GM18867 (cell line): ENCODE data around the gene DUOX1.

ENCODE experiments used
- ATAC-seq: cut with Tn5 transposase; IDR thresholded peaks from one replicate; pipeline ENCODE4 v1.9.1; 2021; ENCODE audit warnings: mild to moderate bottlenecking, moderate library complexity; ENCODE audit not compliant: unreplicated experiment

Gene DUOX1

DNA sequence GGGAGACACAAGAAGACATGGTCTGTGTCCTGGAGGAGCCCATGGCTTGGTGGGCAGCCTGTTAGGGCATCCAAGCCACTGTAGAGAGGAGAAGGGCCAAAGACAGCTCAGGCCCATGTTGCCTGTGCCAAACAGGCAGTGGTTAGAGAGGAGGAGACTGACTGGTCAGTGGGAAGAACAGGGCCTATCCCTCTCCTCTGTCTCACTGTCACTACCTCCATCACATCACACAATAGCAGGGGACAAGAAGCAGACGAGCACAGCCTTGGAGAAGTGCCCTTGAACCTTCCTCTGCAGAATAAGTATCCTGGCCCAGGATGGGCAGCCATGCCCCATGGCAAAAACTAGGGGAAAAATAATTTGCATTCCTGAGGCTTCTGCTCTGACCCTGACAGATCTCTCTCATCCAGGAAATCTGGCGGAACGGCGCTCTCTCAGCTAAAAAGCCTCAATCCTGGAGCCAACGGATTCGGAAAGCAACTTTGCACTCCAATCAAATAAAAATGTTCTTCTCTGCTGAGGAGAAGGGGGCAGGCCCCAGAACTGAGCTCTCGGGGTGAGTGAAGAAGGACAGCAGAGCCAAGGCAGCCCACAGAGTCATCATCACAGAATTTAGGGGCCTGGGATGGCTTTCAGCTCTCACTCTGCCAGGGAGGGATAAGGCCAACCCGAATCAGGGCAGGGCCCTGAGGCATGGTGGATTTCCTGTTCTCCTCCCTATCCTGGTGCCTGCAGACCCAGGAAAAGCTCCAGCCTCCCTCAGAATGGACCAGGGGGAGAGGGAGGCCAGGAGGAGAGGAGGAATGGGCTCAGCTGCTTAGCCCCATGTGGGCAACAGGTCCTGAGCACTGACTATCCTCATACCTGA, 56.3 kb downstream of the DUOX1 start:
- no peak for ATAC-seq

DNA sequence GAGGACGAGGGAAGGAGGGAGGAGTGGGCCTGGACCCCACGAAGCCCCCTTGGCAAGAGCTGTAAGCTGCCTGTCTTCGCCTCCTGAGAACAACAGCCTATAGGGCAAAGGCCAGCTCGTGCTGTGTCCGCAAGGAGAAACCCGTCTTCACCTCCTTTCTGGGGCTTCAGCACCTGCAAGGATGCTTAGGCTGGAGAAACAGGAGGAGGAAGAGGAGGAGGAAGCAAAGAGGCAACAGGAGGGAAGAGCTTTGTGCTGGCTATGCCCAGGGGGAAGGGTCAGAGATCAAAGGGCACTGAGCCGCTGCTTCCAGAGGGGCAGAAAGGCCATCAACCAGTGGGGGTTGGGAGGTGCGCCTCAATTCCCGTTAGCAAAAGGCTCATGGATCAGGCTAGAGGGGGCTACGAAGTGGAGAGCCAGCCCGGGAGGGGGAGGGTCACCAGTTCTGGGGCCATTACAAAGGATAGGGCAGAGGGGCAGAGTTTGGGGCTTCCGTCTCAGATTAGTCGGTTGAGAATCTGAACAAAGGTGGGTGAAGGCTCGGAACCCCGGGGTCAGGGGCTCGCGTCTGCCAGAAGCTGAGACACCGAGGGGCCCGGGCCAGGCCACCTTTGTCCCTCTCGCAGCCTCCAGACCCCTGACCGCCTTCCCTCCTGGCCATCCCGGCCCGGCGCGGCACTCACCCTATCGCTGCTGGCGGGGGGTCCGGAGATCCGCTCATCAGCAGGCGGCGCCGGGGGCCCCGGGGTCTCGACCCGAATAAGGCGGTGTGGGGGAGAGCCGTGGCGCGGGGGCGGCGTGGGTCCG, 57.2 kb downstream of the DUOX1 start:
- no peak for ATAC-seq

GRCh38 chr15:45187578-45187893, 57.7 kb downstream of the DUOX1 start:
- no peak for ATAC-seq

DNA sequence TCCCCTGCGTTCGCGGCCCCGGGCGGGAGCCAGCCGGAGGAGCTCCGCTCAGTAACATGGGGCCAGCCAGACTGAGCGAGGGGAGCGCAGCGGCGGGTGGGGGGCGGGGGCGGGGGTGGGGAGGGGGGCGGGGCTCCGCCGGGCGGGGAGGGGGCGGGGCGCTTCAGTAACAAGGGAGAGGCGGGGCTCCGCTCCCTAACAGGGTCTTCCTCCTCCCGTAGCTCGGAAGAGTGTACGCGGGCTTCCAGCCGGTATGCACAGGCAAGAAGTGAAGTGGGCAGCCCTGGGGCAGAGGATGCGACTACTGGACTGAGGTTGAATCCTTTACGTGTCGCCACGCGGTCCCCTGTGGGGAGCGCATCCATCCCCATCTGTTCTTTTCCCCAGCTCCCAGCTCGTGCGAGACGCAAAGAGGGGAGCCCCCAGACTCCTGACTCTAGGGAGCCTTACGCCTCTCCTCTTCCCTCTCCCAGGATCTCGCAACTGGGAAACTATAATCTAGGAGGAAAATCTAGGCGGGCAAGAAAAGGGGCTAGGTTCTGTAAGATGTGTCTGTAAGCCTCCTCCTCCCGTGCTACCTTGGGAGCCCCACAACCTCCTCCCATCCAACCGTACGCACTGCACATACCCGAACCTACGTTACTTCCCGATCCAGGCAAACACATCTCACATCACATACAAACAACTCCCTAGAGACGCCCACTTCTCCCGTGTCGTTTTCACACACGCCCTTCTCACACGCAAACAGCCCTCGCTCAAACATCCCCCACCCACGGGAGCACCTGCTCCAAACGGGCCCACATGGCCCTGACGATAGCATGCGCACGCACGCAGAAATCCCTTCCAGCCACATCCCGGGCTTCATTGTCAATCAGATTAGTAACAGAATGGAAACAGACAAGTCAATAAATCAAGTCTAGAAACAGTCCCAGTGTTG, 58.4 kb downstream of the DUOX1 start, which contains the start of gene SHF:
Gene SHF, minus strand, starts transcription at position 73 of the 937 bp plus-strand sequence. Its CDS starts 15 bp downstream, at position 58.
- ATAC-seq = no peak

GRCh38 chr15:45197512-45197911, 67.7 kb downstream of the DUOX1 start:
- no peak for ATAC-seq

DNA sequence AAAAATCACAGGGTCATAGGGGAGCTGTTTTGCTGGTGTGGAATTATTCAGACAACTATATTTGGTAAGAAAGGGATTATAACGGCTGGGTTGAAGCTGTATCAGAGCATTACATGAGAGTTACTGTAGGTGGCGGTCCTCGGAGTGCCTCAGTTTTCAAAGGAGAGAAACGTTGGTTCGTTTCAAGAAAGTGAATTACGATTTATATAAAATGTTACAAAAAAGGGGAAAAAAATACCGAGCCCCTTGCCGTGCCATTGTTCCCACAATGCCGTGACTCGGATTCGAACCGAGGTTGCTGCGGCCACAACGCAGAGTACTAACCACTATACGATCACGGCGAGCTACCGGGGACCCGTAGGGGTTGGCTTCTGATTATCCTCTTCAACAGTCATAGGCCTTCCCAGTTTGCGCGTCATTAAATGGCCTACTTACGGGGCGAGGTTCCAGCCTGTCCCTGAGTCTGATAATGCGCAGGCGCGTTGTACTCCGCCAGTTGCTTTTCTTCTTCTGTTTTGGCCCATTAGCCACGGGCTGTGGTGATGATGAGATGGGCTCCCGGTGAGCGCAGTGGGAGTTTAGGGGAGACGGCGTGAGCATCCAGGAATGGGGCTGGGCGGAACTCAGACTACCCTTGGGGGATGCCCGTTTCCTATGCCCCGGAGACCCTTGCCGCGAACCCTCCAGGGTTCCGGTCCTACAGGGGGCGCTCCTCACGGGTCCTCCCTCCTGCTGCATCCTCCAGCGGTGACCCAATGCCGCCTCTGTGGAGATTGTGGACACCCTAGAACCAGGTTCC, 68.7 kb downstream of the DUOX1 start:
- peak; percentile 66 for ATAC-seq

- peak; percentile 14 for ATAC-seq
Observed at GRCh38 chr15:45199136-45199810, 69.5 kb downstream of the DUOX1 start.

- peak; percentile 50 for ATAC-seq
Observed at GRCh38 chr15:45200001-45200798, 70.4 kb downstream of the DUOX1 start.

DNA sequence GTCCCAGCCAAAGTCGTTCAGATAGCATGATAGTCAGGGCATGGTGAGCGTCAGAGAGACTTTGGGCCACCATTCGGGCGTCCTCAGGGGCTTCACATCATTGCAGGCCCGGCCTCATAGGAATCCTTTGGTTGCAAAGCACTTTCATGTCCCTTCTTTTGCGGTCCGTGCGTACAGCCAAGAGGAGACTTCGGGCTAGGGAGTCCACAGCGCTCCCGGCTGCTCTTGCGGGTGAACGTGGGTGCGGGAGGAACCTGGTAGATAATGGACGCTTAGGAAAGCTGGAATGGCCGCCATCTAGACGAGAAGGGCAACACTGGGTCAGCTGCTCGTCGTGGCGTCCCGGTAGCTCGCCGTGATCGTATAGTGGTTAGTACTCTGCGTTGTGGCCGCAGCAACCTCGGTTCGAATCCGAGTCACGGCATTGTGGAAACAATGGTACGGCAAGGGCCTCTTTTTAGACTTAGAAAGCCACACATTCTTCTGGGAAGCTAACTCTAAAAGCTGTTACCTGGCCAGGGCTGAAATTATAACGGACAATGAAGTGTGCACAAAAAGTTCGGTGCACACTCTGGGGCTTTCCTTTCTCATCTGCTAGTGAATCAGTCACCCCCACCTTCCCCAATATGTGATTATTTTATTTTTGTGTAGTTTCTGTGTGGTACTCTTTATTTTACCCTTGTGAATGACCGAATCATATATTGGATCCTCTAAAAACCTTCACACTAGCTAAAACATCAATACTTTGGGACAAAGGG, 71.2 kb downstream of the DUOX1 start:
- peak; percentile 11 for ATAC-seq

- ATAC-seq = no peak
Observed at GRCh38 chr15:45201557-45201859, 71.7 kb downstream of the DUOX1 start.

DNA sequence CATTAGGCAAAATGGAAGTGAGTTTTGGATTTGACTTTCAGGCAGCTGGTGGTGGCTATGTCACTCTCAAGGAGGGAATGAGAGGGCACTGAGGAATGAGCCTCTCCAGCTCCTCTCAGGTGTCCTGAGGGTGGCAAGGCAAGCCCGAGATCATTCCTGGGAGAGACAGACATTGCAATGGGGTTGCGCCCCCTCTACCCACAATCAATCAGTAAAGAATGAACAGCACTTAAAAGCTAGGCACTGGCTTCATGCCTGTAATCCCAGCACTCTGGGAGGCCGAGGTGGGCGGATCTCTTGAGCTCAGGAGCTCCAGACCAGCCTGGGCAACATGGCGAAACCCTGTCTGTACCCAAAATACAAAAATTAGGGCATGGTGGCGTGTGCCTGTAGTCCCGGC, 72.1 kb downstream of the DUOX1 start:
- ATAC-seq = no peak

DNA sequence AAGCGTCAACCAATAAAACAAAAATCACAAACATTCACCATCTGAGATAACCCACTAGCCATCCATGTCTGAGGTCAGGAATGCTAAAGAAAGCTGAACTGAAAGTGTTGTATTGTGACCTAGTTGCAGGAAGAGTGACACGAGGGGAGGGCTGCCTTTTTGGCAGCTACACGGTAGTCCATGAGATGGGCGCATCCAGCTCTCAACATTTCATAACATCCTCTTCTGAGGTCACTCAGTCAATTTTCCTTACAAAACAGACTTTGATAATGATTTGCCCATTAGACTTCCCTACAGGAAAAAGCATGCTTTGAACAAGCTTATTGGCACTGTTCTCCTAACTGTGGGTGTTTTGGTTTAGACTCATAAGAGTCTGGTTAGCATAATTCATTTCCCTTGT, 73.4 kb downstream of the DUOX1 start:
- ATAC-seq = no peak

- ATAC-seq = no peak
Observed at GRCh38 chr15:45205192-45205591, 75.4 kb downstream of the DUOX1 start.

- ATAC-seq = no peak
Observed at GRCh38 chr15:45212493-45212892, 82.7 kb downstream of the DUOX1 start.
